ENCODE measurements around the gene CYB561.
A peak's percentile ranks its signal among the peaks of the same experiment; 100 is the strongest.

The CYB561 gene

GRCh38 chr17:63431939-63432804 lies 13.9 kb downstream of the CYB561 start:
- DNase-seq = no peak

- no peak for DNase-seq
Measured at GRCh38 chr17:63431618-63431938, 14.5 kb downstream of the CYB561 start.

GRCh38 chr17:63430223-63430622 lies 15.9 kb downstream of the CYB561 start:
- DNase-seq = no peak

- no peak for DNase-seq
Measured at GRCh38 chr17:63429766-63430165, 16.3 kb downstream of the CYB561 start.

- DNase-seq = no peak
Measured at GRCh38 chr17:63426917-63427308, 19.2 kb downstream of the CYB561 start.

GRCh38 chr17:63426041-63426916 lies 19.8 kb downstream of the CYB561 start:
- no peak for DNase-seq

GRCh38 chr17:63425483-63425882 lies 20.6 kb downstream of the CYB561 start:
- peak; percentile 67 for DNase-seq

- no peak for DNase-seq
Measured at GRCh38 chr17:63423963-63424362, 22.1 kb downstream of the CYB561 start.

- no peak for DNase-seq
Measured at GRCh38 chr17:63423251-63423950, 22.7 kb downstream of the CYB561 start.

- DNase-seq = no peak
Measured at GRCh38 chr17:63421681-63422645, 24.1 kb downstream of the CYB561 start.

- DNase-seq = no peak
Measured at GRCh38 chr17:63420868-63421680, 25.0 kb downstream of the CYB561 start.

- no peak for DNase-seq
Measured at GRCh38 chr17:63419949-63420867, 25.9 kb downstream of the CYB561 start.

- no peak for DNase-seq
Measured at GRCh38 chr17:63419398-63419797, 26.7 kb downstream of the CYB561 start.

- no peak for DNase-seq
Measured at GRCh38 chr17:63418540-63418939, 27.6 kb downstream of the CYB561 start.

GRCh38 chr17:63414222-63414621 lies 31.9 kb downstream of the CYB561 start:
- DNase-seq = no peak

GRCh38 chr17:63413128-63413527 lies 33.0 kb downstream of the CYB561 start:
- no peak for DNase-seq

- no peak for DNase-seq
Measured at GRCh38 chr17:63412234-63412633, 33.9 kb downstream of the CYB561 start.

GRCh38 chr17:63407741-63408330 lies 38.3 kb downstream of the CYB561 start:
- no peak for DNase-seq

GRCh38 chr17:63406689-63407330 lies 39.3 kb downstream of the CYB561 start:
- DNase-seq = peak; percentile 63

Measured in CD4-positive, alpha-beta T cell treated with Interleukin-15 for 1 hour (primary cell).